PC-9 (cell line): ENCODE results near the gene SLC6A6. TPM values are rescaled to one million over a fixed set of nuclear protein-coding genes. Genes with fewer than 3 reads are reported as not detected.

Experiments
- BruUV-seq: library from RNA; stranded (reverse); fragments of 400-500 nt; replicated peaks from 2 replicates; lab custom pipeline; 2021; lab: Mats Ljungman, UMichigan
- CTCF ChIA-PET: fragments of 300-600 bp; sonication (Branson Sonifier 250); formaldehyde crosslinking; loops from one replicate; lab custom pipeline; 2022; ENCODE audit warnings: antibody characterized with exemption; lab: Charles Lee
- POLR2A ChIA-PET: fragments of 300-600 bp; sonication (Branson Sonifier 250); formaldehyde crosslinking; loops from one replicate; lab custom pipeline; 2022; ENCODE audit warnings: antibody characterized with exemption; ENCODE audit not compliant: unreplicated experiment; lab: Charles Lee
- DNase-seq, 2 experiments: peaks; one replicate each; pipeline versions ENCODE4 v3.0.0 to v3.0.0-alpha.2; 2015 to 2022; ENCODE audit warnings: mixed read lengths in 1 of 2
- H2AFZ ChIP-seq: fragments of 200-600 bp; sonication (generic); 2 replicates; pipeline ENCODE4 v1.8.1; 2017; ENCODE audit warnings: antibody characterized with exemption
- H3F3A ChIP-seq: fragments of 200-600 bp; sonication (generic); 2 replicates; pipeline ENCODE4 v1.8.1; 2017; ENCODE audit warnings: antibody characterized with exemption, mild to moderate bottlenecking, low read depth; ENCODE audit not compliant: insufficient read depth
- H3K27ac ChIP-seq: fragments of 200-600 bp; sonication (generic); 2 replicates; pipeline ENCODE4 v1.6.1; 2016; ENCODE audit warnings: mixed run types
- H3K27me3 ChIP-seq: fragments of 200-600 bp; sonication (generic); 2 replicates; pipeline ENCODE4 v1.6.1; 2016; ENCODE audit warnings: low read depth, mixed run types; ENCODE audit not compliant: insufficient read depth
- H3K36me3 ChIP-seq: fragments of 200-600 bp; sonication (generic); 2 replicates; pipeline ENCODE4 v1.6.1; 2016; ENCODE audit warnings: low read depth, mixed run types
- H3K4me1 ChIP-seq: fragments of 200-600 bp; sonication (generic); replicated peaks from 2 replicates; pipeline ENCODE4 v1.6.1; 2016; ENCODE audit warnings: mixed run types; ENCODE audit not compliant: insufficient read depth
- H3K4me2 ChIP-seq: fragments of 200-600 bp; sonication (generic); 2 replicates; pipeline ENCODE4 v1.6.1; 2017; ENCODE audit warnings: mixed run types
- H3K4me3 ChIP-seq: fragments of 200-600 bp; sonication (generic); 2 replicates; pipeline ENCODE4 v1.6.1; 2016; ENCODE audit warnings: mixed run types
- H3K79me2 ChIP-seq: fragments of 200-600 bp; sonication (generic); 2 replicates; pipeline ENCODE4 v1.6.1; 2017; ENCODE audit warnings: low read depth, mixed run types
- H3K9me2 ChIP-seq: fragments of 200-600 bp; sonication (generic); 2 replicates; pipeline ENCODE4 v1.8.1; 2017; ENCODE audit warnings: mild to moderate bottlenecking; ENCODE audit not compliant: insufficient read depth
- H3K9me3 ChIP-seq: fragments of 200-600 bp; sonication (generic); 2 replicates; pipeline ENCODE4 v1.8.1; 2016; ENCODE audit warnings: low read depth; ENCODE audit not compliant: insufficient read depth
- H4K20me1 ChIP-seq: fragments of 200-600 bp; sonication (generic); 2 replicates; pipeline ENCODE4 v1.8.1; 2017; ENCODE audit not compliant: insufficient read depth
- CTCF ChIP-seq: fragments of 200-600 bp; sonication (generic); conservative IDR thresholded peaks from 2 replicates; pipeline ENCODE4 v1.6.1; 2017; ENCODE audit warnings: mixed run types, antibody characterized with exemption, mild to moderate bottlenecking, moderate library complexity
- EZH2 ChIP-seq: fragments of 200-600 bp; sonication (generic); IDR thresholded peaks from 2 replicates; pipeline ENCODE4 v1.8.0; 2017; ENCODE audit warnings: antibody characterized with exemption, low read depth
- intact Hi-C: fragments of 100-400 bp; cut with micrococcal nuclease; formaldehyde crosslinking; loops from one replicate; pipeline ENCODE4 v1.10.0; 2022; ENCODE audit not compliant: unreplicated experiment
- total RNA-seq: library from RNA; stranded (reverse); gene quantifications from 2 replicates; pipeline ENCODE4 v1.2.3, GENCODE V29; 2021

The SLC6A6 gene
- total RNA-seq, 1 experiment from 2014 or later: 122 TPM

GRCh38 chr3:14524920-14525660 lies 122.7 kb downstream of the SLC6A6 start:
- H2AFZ ChIP-seq: no peak overlapping the region
- no peak overlapping the region for H3K4me2 ChIP-seq
- H3K9me2 ChIP-seq: no peaks in the 10 kb centered on the region
- no peaks in the 10 kb centered on the region for H3K4me1 ChIP-seq
- no TSS peak for BruUV-seq
- no peak for DNase-seq
- no peak for TF ChIP-seq CTCF
- TF ChIP-seq EZH2: no peak
- intact Hi-C loops: no loop called here
- no peaks in the 10 kb centered on the region for H3K79me2 ChIP-seq
- H3K36me3 ChIP-seq: no peaks in the 10 kb centered on the region
- ChIA-PET CTCF (no interaction called here), POLR2A (no interaction called here)
- no peak overlapping the region for H3K4me3 ChIP-seq
- H4K20me1 ChIP-seq: no peaks in the 10 kb centered on the region
- peaks cover 36% of the 10 kb centered on the region for H3K27me3 ChIP-seq
- no peaks in the 10 kb centered on the region for H3K9me3 ChIP-seq
- no peaks in the 10 kb centered on the region for H3F3A ChIP-seq
- no peak overlapping the region for H3K27ac ChIP-seq

- H3K4me1 ChIP-seq: no peaks in the 10 kb centered on the region
- ChIA-PET POLR2A (no interaction called here), CTCF (no interaction called here)
- no peaks in the 10 kb centered on the region for H3K9me2 ChIP-seq
- no peaks in the 10 kb centered on the region for H3K9me3 ChIP-seq
- DNase-seq: no peak
- peaks cover 29% of the 10 kb centered on the region for H3K27me3 ChIP-seq
- H3K27ac ChIP-seq: no peak overlapping the region
- no peak overlapping the region for H3K4me3 ChIP-seq
- H4K20me1 ChIP-seq: no peaks in the 10 kb centered on the region
- BruUV-seq: no TSS peak
- intact Hi-C loops: no loop called here
- H3K79me2 ChIP-seq: no peaks in the 10 kb centered on the region
- H2AFZ ChIP-seq: no peak overlapping the region
- H3K36me3 ChIP-seq: no peaks in the 10 kb centered on the region
- no peaks in the 10 kb centered on the region for H3F3A ChIP-seq
- H3K4me2 ChIP-seq: no peak overlapping the region
- TF ChIP-seq EZH2 (no peak), CTCF (no peak)
Measured at GRCh38 chr3:14525685-14526631, 123.6 kb downstream of the SLC6A6 start.

DNA sequence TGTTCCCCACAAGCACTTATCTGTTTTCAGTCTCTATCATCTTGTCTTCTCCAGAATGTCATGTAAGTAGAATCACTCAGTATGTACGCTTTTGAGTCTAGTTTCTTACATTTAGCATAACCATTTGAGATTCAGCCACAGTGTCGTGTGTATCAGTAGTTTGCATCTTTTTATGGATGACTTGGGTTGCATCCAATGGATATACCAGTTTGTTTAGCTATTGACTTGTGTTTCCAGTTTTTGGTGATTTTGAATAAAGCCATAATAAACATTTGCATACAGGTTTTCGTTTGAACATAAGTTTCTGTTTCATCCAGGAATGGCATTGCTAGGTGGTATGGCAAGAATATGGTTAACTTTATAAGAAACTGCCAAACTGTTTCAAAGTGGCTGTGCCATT lies 125.7 kb downstream of the SLC6A6 start:
- Histone ChIP-seq H3K9me2 (no peaks in the 10 kb centered on the region), H3K9me3 (no peaks in the 10 kb centered on the region), H3F3A (no peaks in the 10 kb centered on the region), H3K79me2 (no peaks in the 10 kb centered on the region), H4K20me1 (no peaks in the 10 kb centered on the region), H2AFZ (no peak overlapping the region), H3K4me2 (no peak overlapping the region), H3K4me3 (no peak overlapping the region), H3K4me1 (no peaks in the 10 kb centered on the region), H3K36me3 (no peaks in the 10 kb centered on the region), H3K27me3 (peaks cover 11% of the 10 kb centered on the region), H3K27ac (no peak overlapping the region)
- BruUV-seq: no TSS peak
- CTCF ChIA-PET: interaction anchor here (0.7 kb wide), 1 partner anchor 130 kb away, joined by 4 read pairs; no protein-coding TSS in a partner anchor
- no peak for DNase-seq
- POLR2A ChIA-PET: no interaction called here
- intact Hi-C loops: no loop called here
- TF ChIP-seq EZH2 (no peak), CTCF (no peak)
